T-helper 9 cell (primary cell): ENCODE measurements around the gene ARPIN.
"Not testable (repeated sequence)": the region's sequence is repeated elsewhere in the genome, so short reads cannot be mapped to it uniquely, and the experiment has no call there.

Experiments used
- DNase-seq: peaks from one replicate; pipeline ENCODE4 v3.0.0-alpha.2; 2020

Gene ARPIN

DNA sequence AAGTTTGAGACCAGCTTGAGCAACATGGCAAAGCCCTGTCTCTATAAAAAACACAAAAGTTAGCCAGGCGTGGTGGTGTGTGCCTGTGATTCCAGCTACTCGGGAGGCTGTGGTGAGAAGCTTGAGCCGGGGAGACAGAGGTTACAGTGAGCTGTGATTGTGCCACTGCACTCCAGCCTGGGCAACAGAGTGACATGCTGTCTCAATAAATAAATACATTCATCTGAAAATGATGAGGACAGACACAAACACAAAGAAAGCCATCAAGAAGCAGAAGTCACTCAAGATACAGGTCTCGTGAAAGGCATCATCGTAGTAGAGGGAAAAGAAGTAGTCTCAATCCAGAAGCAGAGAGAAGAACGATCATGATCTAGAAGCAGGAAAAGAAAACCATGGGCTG is 37.0 kb downstream of the ARPIN start:
- no peak for DNase-seq

GRCh38 chr15:89874926-89875564 is 37.7 kb downstream of the ARPIN start:
- DNase-seq, result peak; percentile 68

- no peak for DNase-seq
These were observed 42.0 kb downstream of the ARPIN start for GRCh38 chr15:89870688-89871288.

DNA sequence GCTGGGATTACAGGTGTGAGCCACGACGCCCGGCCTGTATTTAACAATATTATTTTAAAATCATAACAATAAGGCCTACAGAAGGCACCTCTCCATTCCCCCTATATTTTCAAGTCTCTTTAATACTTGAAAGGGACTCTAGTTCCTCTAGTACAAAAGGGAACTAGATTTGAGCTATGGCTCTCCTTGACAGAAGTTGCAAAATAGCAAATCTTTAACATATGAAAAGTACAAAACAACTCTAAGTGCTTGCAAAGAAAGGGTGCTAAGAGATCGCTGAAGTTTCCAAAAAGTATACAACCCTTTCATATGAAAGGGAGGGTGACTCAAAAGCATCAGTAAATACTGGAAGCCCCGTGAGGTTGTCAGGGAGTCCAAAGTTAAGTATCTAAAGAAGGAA is 42.7 kb downstream of the ARPIN start:
- no peak for DNase-seq

DNA sequence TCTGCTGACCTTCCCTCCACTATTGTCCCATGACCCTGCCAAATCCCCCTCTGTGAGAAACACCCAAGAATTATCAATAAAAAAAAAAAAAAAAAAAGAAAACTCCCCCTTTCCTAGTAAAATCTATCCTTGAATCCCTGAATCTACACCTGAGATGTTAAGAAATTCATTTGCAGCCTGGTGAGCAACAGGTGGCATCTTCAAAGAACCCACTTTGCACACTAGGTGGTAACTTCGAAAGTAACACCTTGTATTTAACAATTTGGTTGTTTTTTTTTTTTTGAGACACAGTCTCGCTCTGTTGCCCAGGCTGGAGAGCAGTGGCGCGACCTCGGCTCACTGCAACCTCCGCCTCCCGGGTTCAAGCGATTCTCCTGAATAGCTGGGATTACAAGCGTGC is 43.3 kb downstream of the ARPIN start:
- DNase-seq, result not testable (repeated sequence)

DNA sequence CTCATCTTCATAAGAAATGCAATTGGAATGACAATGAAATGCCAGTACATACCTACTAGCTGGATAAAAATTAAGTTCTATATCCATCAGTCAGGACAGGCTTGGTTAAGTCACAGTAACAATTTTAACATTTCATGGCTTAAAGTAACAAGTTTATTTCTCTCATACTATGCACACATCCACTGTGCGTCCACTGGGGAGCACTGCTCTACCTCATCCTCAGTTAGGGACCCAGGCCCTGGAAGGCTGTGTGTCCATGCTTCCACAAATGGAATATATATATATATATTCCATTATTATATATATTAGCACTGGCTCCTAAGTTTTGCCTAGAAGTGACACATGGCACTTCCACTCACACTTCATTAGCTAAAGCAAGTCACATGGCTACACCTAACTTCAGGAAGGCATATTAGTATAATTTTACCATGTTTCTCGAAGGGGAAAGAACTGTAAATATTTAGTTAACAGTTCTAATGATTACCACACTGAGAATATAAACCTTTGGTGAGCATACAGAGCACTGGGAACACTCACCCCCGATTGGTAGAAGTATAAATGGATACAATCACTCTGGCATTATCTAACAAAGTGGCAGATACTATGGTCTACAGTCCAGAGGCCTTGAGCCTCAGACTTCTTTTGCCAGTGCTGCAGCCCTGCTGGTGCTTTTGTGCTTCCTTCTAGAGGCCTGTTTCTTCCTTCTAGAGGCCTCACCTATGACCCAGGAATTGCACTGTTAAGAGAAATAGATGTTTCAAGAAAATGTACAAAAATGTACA is 47.6 kb downstream of the ARPIN start:
- no peak for DNase-seq

DNA sequence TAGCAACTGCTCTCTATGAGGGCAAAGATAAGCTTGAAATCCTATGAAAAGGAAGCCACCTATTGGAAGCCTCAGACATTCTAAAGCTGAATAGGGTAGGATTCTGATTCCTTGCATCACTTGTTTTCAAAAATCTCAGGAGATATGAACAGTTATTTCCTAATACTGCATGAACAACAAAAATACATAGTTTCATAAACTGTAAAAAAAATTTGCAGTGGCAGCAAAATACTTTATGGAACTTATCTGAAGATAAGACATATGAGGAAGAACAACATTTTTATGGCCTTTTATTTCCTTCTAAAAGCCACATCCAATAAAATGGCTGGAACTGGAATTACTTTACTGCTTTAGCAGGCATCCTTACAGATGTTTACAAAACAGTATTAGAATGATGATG is 48.8 kb downstream of the ARPIN start:
- no peak for DNase-seq

DNA sequence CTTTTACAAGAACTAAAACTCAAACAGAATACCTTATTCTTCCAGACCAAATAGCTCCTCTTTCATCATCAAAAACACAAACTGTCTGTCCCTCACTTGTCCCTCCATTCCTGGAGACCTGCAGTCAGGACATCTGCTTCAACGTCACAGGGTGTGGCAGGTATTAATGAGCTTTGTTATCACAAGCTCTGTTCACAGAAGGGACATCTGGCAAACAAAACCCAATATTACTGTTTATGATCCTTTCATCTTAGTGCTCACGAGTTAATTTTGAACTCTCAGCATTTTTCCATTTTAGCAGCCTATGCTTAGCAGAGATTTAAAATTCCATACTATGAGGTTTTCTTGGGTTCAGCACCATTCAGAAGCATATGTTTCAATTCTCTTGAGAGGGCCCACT is 51.9 kb downstream of the ARPIN start:
- no peak for DNase-seq

GRCh38 chr15:89860431-89860830 is 52.3 kb downstream of the ARPIN start:
- no peak for DNase-seq

DNA sequence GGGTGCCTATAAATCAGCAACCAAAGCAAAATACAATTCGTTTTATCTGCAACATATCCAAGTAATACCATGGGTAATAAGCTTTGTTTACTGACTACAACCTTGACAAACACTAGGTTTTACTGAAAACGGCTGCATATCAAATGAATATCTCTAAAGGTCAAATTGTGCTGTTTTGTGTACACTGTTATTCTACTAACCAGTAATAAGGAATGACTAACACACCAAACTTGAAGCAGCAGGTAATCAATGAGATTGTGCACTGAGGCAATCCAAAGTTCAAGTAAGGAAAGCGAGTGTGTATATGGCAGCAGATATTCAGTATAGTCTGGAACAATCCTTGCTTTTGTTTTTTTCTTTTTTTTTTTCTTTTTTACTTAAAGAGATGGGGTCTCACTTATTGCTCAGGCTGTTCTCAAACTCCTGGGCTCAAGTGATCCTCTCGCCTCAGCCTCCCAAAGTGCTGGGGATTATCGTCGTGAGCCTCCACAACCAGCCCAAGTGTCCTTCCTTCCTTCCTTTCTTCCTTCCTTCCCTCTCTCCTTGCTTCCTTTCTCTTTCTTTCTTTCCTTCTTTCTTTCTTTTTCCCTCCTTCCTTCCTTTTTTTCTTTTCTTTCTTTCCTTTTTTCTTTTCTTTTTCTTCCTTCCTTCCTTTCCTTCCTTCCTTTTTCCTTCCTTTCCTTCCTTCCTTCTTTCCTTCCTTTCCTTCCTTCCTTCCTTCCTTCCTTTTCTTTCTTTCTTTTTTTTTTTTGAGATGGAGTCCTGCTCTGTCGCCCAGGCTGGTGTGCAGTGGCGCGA is 53.9 kb downstream of the ARPIN start:
- DNase-seq, result no peak

- DNase-seq, result no peak
These were observed 55.1 kb downstream of the ARPIN start for GRCh38 chr15:89857673-89858072.

DNA sequence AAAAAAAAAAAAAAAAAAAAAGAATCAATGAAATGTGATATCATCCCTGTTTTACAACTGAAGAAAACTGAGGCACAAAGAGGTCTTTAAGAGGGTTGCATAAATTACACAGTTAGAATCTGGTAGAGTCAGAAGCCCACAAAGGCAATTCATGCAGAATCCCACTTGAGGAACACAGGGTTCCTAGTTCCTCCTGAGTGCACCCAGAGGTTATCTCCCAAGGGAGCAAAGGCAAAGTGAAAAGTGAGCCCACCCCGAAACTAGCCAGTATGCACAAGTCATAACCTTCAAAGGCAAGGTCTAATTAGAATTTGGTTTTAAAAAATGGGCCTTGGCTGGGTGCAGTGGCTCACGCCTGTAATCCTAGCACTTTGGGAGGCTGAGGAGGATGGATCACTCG is 56.8 kb downstream of the ARPIN start:
- DNase-seq, result no peak

DNA sequence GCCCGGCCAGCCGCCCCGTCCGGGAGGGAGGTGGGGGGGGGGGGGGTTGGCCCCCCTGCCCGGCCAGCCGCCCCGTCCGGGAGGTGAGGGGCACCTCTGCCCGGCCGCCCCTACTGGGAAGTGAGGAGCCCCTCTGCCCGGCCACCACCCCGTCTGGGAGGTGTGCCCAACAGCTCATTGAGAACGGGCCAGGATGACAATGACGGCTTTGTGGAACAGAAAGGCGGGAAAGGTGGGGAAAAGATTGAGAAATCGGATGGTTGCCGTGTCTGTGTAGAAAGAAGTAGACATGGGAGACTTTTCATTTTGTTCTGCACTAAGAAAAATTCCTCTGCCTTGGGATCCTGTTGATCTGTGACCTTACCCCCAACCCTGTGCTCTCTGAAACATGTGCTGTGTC is 57.9 kb downstream of the ARPIN start:
- not testable (repeated sequence) for DNase-seq

- no peak for DNase-seq
These were observed 60.3 kb downstream of the ARPIN start for GRCh38 chr15:89852342-89852995.

DNA sequence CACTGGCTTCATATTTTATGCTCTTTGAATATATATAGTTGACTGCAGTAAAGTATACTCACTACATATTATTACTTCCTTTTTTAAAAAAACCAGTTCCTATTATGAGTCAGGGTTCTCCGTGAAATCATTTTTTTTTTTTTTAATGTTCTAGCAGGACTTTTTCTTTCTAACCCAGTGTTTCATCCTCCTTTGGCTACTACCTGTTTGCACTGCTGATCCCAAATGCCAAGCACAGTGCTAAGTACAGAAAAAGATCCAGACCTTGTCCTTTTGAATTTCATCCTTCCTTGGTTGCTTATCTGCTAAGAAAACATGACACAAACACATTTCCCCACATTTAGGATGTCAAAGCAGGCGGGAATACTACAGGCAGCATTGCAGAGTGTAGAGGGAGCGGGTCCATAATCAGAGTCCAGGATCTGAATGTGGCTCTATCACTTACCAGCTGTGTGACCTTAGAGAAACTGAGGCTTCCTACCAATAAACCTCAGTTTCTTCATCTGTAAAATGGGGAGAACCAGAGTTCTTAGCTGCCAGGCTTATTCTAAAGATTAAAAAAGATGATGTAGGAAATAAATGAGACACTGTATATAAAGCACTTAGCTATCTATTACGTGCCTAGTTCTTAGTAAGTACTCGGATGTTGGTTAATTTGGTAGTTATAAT is 60.9 kb downstream of the ARPIN start:
- DNase-seq, result no peak

DNA sequence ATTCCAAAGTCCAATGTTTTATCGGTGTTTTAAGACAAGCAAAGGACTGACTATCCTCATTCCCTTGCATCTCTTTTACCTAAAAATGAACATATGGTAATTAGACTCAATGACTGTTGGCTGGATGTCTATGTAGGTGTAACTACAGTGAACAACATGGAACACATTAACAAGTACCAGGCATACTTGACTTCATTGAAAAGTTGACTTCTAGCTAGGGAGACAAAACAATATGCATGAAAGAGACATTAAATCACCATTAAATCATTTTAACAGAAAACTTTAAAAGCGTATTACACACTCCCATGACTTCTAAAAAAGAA is 63.8 kb downstream of the ARPIN start:
- DNase-seq, result no peak

DNA sequence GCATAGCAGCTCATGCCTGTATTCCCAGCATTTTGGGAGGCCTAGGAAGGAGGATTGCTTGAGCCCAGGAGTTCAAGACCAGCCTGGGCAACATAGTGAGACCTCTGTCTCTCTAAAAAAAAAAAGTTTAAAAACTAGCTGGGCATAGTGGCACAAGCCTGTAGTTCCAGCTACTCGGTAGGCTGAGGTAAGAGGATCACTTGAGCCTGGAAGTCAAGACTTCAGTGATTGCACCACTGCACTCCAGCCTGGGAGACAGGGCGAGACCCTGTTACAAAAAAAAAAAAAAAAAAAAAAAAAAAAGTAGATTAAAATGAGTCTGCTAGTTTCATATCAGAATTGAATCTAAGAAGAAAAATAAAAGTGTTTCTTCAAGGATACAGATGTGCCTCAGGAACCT is 65.7 kb downstream of the ARPIN start:
- DNase-seq, result no peak

DNA sequence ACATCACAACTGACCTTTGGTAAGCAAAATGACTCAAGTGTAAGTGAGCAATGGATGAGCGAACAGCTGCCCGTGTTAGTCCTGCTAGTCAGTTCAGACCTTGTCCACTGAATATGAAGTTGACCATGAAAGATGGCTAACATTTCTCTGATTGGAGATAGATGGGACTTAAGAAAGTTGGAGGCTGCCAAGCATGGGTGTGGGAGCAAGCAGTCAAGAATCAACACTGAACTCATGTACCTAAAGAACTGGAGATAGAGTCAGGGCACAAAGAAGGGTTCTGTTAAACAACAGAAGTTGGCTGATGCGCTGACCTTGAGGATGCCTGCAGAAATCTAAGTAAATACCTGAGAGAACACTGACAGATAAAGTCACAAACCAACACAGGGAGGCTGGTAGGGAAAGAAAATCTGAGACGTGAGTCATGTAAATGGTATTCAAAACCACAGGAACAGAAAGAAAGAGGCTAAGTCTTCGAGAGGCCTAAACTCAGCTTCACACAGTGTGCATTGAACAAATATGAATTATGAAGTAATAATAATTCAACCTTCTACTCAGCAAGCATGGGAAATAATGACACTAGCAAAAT is 67.4 kb downstream of the ARPIN start:
- DNase-seq, result no peak
